Measurements from ENCODE around the gene MAP3K1.

Gene MAP3K1

GRCh38 chr5:56900858-56901578, 85.7 kb downstream of the MAP3K1 start:
- DNase-seq (ENCODE audit: low spot score) = peak; percentile 46

GRCh38 chr5:56908942-56909293, 93.6 kb downstream of the MAP3K1 start:
- no peak for DNase-seq (ENCODE audit: low spot score)

GRCh38 chr5:56909294-56910209, 94.2 kb downstream of the MAP3K1 start, which contains the start of gene SETD9:
SETD9 (plus strand) TSS chr5:56909596; CDS start chr5:56909646, 50 bp downstream.
- DNase-seq (ENCODE audit: low spot score) = peak; percentile 94

GRCh38 chr5:56910210-56910965, 95.0 kb downstream of the MAP3K1 start:
- DNase-seq (ENCODE audit: low spot score) = no peak

GRCh38 chr5:56913766-56914165, 98.4 kb downstream of the MAP3K1 start:
- DNase-seq (ENCODE audit: low spot score) = no peak

- DNase-seq (ENCODE audit: low spot score) = no peak
Observed at GRCh38 chr5:56914678-56915077, 99.3 kb downstream of the MAP3K1 start.

- no peak for DNase-seq (ENCODE audit: low spot score)
Observed at GRCh38 chr5:56917534-56917933, 102.2 kb downstream of the MAP3K1 start.

- no peak for DNase-seq (ENCODE audit: low spot score)
Observed at GRCh38 chr5:56918054-56918453, 102.7 kb downstream of the MAP3K1 start.

GRCh38 chr5:56919942-56920662, 104.8 kb downstream of the MAP3K1 start:
- no peak for DNase-seq (ENCODE audit: low spot score)

- DNase-seq (ENCODE audit: low spot score) = no peak
Observed at GRCh38 chr5:56922922-56923321, 107.6 kb downstream of the MAP3K1 start.

GRCh38 chr5:56934325-56934724, 119.0 kb downstream of the MAP3K1 start:
- no peak for DNase-seq (ENCODE audit: low spot score)

- no peak for DNase-seq (ENCODE audit: low spot score)
Observed at GRCh38 chr5:56938858-56939257, 123.5 kb downstream of the MAP3K1 start.

- no peak for DNase-seq (ENCODE audit: low spot score)
Observed at GRCh38 chr5:56941981-56942380, 126.6 kb downstream of the MAP3K1 start.
